NCI-H2196 (cell line): ENCODE measurements around the gene LRRC3B.
"Not testable (repeated sequence)": the region's sequence is repeated elsewhere in the genome, so short reads cannot be mapped to it uniquely, and the experiment has no call there.

ENCODE experiments used
- DNase-seq: peaks from one replicate; lab custom pipeline; 2025; ENCODE audit not compliant: unreplicated experiment; lab: John Stamatoyannopoulos, UW

The LRRC3B gene

GRCh38 chr3:26622621-26623418, at the start of gene LRRC3B:
TSS of gene LRRC3B (plus strand) at chr3:26622772. CDS start at chr3:26709673, 86,901 bp downstream.
- DNase-seq, result no peak

- DNase-seq, result no peak
Measured at GRCh38 chr3:26574766-26575165, 47.8 kb upstream of the LRRC3B start.

GRCh38 chr3:26579116-26579515, 43.5 kb upstream of the LRRC3B start:
- DNase-seq, result no peak

DNA sequence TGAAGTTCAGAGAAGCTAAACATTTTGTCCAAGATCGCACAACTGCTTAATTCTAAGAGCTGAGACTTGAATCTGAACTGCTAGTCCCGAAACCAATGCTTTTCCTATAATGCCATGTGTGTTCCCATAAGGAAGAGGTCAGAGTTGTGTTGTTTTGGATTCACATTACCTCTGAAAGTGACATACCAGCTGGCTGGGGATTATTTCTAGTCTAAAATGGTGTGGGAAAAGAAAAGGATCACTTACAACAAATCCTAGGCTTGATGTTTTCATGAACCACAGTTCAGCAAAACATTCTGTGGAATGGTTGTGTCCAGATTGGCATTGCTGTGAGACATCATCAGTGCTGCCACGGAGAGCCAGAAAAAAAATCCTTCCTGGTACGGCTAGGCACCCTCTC, 35.0 kb upstream of the LRRC3B start:
- DNase-seq, result no peak

DNA sequence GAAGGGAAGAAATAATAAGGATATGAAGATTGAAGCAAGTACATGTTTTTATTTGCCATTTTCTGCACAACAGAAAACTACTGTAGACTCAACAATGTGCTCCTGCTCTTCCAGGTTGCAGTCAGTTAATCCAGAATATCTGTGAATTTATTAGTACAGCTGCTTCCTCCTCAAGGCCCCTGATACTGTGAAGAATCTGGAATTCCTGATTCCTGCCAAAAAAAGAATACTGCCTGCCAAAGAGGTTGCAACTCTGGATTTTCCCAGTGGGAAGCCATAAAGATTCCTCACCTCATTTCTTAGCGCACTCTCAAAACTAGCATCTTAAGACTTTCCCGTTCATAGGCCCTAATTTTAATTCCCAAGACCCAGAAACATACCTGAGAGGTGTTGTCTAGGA, 33.6 kb upstream of the LRRC3B start:
- no peak for DNase-seq

- DNase-seq, result no peak
Measured at GRCh38 chr3:26589678-26590077, 32.9 kb upstream of the LRRC3B start.

DNA sequence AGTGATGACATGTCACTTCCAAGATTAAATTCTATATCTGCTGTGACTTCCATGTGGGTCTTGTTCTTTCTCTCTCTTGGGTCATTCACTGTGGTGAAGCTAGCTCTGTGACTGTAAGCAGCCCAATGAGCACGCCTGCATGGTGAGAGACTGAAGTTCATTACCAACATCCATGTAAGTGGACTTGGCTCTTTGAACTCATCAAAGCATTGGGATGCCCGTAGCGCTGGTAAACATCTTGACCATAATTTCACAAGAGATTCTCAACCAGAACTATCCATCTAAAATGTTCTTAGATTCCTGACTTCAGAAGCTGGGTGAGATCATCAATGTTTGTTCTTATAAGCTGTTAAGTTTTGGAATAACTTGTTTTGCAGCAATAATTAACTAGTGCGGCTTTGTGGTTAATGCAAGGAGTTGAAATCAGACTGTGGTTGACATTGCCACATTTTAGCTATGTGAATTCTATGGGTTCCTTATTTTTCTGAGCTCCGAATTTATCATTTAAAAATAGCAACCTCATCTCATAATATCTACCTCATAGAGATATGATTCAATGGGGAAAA, 31.6 kb upstream of the LRRC3B start:
- no peak for DNase-seq

DNA sequence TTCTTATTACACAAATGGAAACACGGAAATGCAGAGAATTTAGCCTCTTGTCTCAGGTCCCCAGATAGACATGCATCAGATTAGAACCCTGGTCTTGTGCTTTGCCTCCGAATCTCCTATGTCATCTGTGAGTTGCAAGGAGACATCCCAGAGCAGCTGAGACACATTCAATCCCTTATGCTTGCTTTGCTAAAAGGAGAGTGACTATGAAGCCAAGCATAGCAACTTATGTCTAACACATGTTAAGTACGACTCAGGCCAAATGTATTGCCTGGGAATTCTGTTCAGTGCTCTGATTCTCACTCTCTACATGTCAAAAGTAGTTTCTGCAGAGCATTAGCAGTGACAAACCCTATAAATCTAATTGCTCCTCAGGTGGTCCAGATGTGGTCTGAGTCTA, 30.6 kb upstream of the LRRC3B start:
- no peak for DNase-seq

- no peak for DNase-seq
Measured at GRCh38 chr3:26592451-26592850, 30.1 kb upstream of the LRRC3B start.

- no peak for DNase-seq
Measured at GRCh38 chr3:26596335-26596734, 26.2 kb upstream of the LRRC3B start.

GRCh38 chr3:26603311-26603710, 19.3 kb upstream of the LRRC3B start:
- not testable (repeated sequence) for DNase-seq

DNA sequence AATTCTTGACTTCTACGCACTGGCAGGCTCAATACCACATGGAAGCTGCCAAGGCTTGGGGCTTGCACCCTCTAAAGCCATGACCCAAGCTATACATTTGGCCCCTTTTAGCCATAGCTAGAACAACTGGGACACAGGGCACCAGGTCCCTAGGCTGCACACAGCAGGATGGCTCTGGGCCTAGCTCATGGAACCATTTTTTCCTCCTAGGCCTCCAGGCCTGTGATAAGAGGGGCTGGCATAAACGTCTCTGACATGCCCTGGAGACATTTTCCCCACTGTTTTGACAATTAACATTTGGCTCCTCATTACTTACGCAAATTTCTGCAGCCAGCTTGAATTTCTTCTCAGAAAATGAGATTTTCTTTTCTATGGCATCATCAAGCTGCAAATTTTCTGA, 18.8 kb upstream of the LRRC3B start:
- DNase-seq, result not testable (repeated sequence)

GRCh38 chr3:26614006-26614685, 8.4 kb upstream of the LRRC3B start:
- DNase-seq, result no peak

DNA sequence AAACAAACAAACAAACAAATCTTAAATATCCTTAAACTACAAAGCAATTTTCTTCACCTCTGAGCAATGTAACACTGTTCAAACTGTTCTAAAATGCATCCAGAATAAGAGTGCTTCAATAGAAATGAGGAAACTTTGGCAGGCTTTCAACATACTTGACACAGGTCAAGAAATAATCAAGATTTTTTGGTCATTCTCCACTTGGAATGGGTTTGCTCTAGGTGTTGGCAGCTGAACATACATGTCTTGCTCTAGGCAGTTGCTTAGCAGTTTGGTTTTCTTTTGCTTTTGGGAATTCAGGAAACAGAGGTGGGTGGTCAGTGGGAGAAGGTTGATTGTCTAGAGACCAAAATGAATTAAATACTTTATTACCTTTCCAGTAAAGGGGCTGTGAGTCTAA, 1.4 kb upstream of the LRRC3B start:
- DNase-seq, result no peak

GRCh38 chr3:26621906-26622620, 509 bp upstream of the LRRC3B start:
- no peak for DNase-seq

- no peak for DNase-seq
Measured at GRCh38 chr3:26623419-26624208, 1.0 kb downstream of the LRRC3B start.

GRCh38 chr3:26624209-26624765, 1.7 kb downstream of the LRRC3B start:
- DNase-seq, result no peak

GRCh38 chr3:26625187-26625586, 2.6 kb downstream of the LRRC3B start:
- DNase-seq, result no peak

DNA sequence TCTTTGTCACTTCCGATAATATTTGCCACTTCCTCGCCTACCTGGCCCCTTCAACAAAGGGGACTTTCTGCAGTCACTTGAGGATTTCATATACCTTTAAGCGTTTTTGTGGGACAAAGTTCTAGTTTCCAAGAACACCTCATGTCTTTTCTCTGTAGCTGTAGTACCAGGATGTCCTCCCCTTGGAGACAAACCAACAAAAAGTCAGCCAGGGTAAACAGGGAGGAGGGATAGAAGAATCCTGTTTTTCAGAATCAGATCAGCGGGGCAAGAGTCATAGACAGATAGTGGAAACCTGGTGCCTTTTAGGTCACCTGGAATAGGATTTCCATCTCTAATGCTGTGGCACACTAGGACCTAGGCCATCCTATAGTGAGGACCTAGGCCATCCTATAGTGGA, 4.5 kb downstream of the LRRC3B start:
- DNase-seq, result no peak

GRCh38 chr3:26628915-26629314, 6.3 kb downstream of the LRRC3B start:
- DNase-seq, result no peak
